HUES6 (cell line): ENCODE measurements around the gene HCFC1.
"Not testable (repeated sequence)": the region's sequence is repeated elsewhere in the genome, so short reads cannot be mapped to it uniquely, and the experiment has no call there.

Experiments used
- H3K27ac ChIP-seq: 2 replicates; pipeline ENCODE4 v1.7.0; 2013; ENCODE audit warnings: low read depth, mild to moderate bottlenecking, low read length, inconsistent platforms
- H3K27me3 ChIP-seq: 2 replicates; pipeline ENCODE4 v1.6.1; 2013; ENCODE audit warnings: low read length; ENCODE audit not compliant: control insufficient read depth, insufficient read depth
- H3K36me3 ChIP-seq: 2 replicates; pipeline ENCODE4 v1.6.1; 2013; ENCODE audit warnings: low read length; ENCODE audit not compliant: control insufficient read depth, insufficient read depth
- H3K4me1 ChIP-seq: 2 replicates; pipeline ENCODE4 v1.6.1; 2013; ENCODE audit warnings: low read length; ENCODE audit not compliant: control insufficient read depth, insufficient read depth
- H3K4me3 ChIP-seq: 2 replicates; pipeline ENCODE4 v1.5.1; 2013; ENCODE audit warnings: low read depth, low read length
- H3K9ac ChIP-seq: one replicate; pipeline ENCODE4 v1.6.1; 2013; ENCODE audit warnings: mild to moderate bottlenecking, low read length
- H3K9me3 ChIP-seq: 2 replicates; pipeline ENCODE4 v1.6.1; 2013; ENCODE audit warnings: low read depth, low read length; ENCODE audit not compliant: control insufficient read depth, insufficient read depth

HCFC1 gene

DNA sequence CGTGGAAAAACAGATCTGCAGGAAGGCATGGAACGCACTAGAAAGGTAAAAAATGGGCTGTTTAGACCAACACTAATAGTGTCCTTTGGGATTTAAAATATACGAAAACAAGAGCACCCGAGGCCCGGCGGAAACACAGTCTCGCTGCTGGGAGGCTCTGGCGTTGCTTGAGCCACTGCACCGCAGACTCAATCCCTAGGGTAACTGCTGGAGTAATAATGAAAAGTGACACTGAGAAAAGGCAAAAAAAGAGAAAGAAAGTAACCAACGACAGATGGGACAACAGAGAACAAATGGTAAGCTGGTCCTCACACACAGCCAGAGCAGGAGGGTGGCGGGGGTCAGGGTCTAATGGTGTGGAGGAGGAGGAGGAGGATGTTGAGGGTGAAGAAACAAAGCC, 32.7 kb upstream of the HCFC1 start:
- peaks cover 3% of the 10 kb centered on the region; the same call in 1 of the 2 replicates for H3K36me3 ChIP-seq
- H3K4me3 ChIP-seq = no peak overlapping the region
- H3K27me3 ChIP-seq = no peaks in the 10 kb centered on the region
- no peak overlapping the region for H3K9ac ChIP-seq
- H3K4me1 ChIP-seq = peaks cover 18% of the 10 kb centered on the region
- H3K27ac ChIP-seq = no peak overlapping the region
- peaks cover 3% of the 10 kb centered on the region; the same call in 1 of the 2 replicates for H3K9me3 ChIP-seq

DNA sequence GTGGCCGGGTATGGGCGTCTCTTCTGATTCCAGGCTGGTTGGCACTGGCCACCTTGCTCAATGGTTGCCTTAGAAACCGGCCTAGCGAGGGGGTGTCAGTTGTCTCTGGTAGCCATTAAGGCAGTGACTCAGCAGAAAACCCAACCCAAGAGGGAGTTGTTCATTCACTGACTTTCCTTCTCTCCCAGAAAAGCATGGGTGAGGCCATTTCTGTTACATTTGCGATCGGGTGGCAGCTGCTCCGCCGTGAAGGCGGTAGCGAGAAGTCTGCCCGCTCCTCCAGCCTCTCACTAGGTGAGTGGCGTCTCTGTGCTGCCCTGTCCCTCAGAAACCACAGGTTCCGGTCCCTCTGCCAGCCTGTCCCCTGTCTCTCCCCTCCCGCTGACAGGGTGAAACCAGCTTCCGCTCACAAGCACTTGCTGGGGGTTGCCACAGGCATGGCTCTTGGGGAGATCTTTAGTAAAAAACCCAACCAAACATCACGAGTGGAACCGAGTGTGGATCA, 30.6 kb upstream of the HCFC1 start:
- H3K36me3 ChIP-seq = peaks cover 3% of the 10 kb centered on the region; the same call in 1 of the 2 replicates
- H3K9me3 ChIP-seq = peaks cover 6% of the 10 kb centered on the region; the same call in 1 of the 2 replicates
- peaks cover 20% of the 10 kb centered on the region for H3K4me1 ChIP-seq
- H3K27ac ChIP-seq = peak overlapping the region; percentile 81; the same call in 1 of the 2 replicates
- H3K27me3 ChIP-seq = no peaks in the 10 kb centered on the region
- H3K4me3 ChIP-seq = no peak overlapping the region
- peak overlapping the region; percentile 79 for H3K9ac ChIP-seq

DNA sequence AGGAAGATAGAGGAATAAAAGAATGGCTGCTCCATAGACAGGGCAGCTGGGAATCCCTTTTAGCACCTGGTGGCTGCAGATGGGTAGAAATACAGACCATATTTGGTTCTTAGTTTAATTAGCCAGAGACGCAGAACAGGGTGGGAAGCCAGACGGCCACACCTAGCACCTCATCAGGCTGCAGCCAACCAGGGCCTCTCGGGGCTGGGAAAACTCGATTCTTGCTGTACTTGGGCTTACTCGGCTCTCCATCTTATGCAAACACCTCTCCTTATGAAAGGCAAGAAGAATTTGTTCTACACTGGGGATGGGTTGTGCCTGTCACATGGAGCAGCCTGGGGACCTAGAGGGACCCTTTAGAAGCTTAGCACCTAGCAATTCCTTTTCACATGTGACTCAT, 28.4 kb upstream of the HCFC1 start:
- no peak overlapping the region for H3K4me3 ChIP-seq
- H3K27ac ChIP-seq = no peak overlapping the region
- no peaks in the 10 kb centered on the region for H3K36me3 ChIP-seq
- no peaks in the 10 kb centered on the region for H3K27me3 ChIP-seq
- H3K9me3 ChIP-seq = peaks cover 8% of the 10 kb centered on the region; the same call in 1 of the 2 replicates
- peaks cover 20% of the 10 kb centered on the region for H3K4me1 ChIP-seq
- no peak overlapping the region for H3K9ac ChIP-seq

DNA sequence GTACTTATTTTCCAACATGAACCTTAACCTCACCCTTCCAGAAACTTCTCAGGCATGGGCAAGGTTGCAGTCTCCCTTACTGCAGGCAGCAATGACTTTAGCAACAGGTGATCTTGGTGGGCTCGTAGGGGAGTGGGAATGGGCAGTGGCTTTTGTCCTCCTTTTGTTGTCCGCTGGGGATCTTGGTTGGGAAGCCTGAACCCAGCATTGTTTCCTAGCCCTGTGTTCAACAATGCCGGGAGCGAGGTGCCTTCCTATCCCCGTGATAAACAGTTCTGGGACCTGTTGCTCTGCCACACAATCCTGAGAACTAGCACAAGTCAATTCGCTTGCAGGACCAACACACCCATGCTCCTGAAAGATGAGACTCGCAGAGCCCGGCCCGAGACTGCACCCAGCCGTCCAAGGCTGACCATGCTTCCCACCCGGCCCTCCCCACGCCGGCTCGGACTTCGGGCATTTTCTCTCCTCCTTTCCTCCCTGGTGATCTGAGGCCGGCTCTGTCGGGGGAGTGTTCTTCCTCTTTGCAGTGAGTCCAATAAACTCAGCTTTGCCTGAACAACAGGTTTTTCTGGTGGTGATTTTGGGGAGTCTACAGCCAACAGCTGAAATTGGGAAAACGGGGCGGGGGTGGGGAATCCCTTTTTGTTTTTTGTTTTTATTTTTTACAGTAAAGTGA, 27.9 kb upstream of the HCFC1 start:
- H3K4me3 ChIP-seq = no peak overlapping the region
- H3K4me1 ChIP-seq = peaks cover 20% of the 10 kb centered on the region
- H3K9ac ChIP-seq = peak overlapping the region; percentile 36
- no peak overlapping the region for H3K27ac ChIP-seq
- peaks cover 9% of the 10 kb centered on the region; the same call in 1 of the 2 replicates for H3K9me3 ChIP-seq
- H3K36me3 ChIP-seq = no peaks in the 10 kb centered on the region
- H3K27me3 ChIP-seq = no peaks in the 10 kb centered on the region

DNA sequence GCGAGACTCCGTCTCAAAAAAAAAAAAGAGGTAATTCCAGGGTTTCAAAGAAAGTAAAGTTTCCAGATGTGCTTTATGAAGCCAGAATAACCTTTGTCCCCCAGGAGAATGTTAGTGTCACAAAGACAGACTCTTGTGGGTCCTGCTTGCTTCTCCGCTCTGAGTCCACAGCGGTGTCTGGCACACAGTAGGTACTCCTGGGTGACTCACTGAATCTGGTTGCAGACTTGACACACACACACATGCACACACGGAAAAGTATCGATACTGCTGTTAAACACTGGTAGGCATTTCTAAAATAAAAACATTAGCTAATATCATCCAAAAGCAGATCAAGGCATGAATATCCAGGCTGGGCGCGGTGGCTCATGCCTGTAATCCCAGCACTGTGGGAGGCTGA, 23.9 kb upstream of the HCFC1 start:
- no peaks in the 10 kb centered on the region for H3K36me3 ChIP-seq
- no peak overlapping the region for H3K4me3 ChIP-seq
- peaks cover 12% of the 10 kb centered on the region; the same call in 1 of the 2 replicates for H3K9me3 ChIP-seq

DNA sequence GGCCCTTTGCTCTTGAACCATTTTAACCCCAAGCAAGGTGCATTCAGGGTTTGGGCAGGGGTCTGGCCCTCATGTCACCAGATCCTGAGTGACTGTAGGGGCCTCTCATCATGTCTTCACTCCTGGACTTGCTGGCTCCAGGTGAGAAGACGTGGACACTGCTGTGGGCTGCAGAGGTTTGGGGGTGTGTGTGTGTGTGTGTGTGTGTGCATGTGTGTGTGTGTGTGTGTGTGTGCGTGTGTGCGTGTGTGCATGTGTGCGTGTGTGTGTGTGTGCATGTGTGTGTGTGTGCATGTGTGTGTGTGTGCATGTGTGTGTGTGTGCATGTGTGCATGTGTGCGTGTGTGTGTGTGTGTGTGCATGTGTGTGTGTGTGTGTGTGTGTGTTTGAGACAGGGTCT, 22.8 kb upstream of the HCFC1 start:
- peaks cover 12% of the 10 kb centered on the region; the same call in 1 of the 2 replicates for H3K9me3 ChIP-seq
- not testable (repeated sequence) for H3K4me1 ChIP-seq, H3K27ac ChIP-seq, H3K9ac ChIP-seq, H3K4me3 ChIP-seq, H3K36me3 ChIP-seq, H3K27me3 ChIP-seq

More for the DNA sequence above, 23.9 kb upstream of the HCFC1 start:
- Histone ChIP-seq H3K27ac (no peak overlapping the region), H3K27me3 (no peaks in the 10 kb centered on the region), H3K9ac (no peak overlapping the region), H3K4me1 (peaks cover 11% of the 10 kb centered on the region; the same call in 1 of the 2 replicates)

DNA sequence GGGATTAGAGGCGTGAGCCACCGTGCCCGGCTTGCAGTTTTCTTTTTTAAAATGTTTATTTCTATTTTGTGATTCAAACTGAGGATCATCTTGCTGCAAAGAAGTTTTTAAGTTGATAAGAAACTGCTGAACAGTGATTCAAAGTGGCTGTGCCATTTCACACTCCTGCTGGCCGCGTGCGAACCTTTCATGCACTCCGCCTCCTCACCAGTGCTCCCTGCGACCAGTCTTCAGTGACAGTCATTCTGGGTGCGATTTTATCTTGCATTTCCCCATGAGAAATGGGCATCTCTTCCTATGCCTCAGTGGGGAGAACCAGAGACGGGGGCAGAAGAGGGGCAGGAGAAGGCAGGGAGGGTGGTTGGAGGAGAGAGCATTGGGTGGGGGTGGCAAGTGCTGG, 22.4 kb upstream of the HCFC1 start:
- H3K36me3 ChIP-seq = no peaks in the 10 kb centered on the region
- no peak overlapping the region for H3K4me3 ChIP-seq
- H3K9me3 ChIP-seq = peaks cover 12% of the 10 kb centered on the region; the same call in 1 of the 2 replicates
- no peaks in the 10 kb centered on the region for H3K27me3 ChIP-seq
- no peak overlapping the region for H3K9ac ChIP-seq
- no peaks in the 10 kb centered on the region for H3K4me1 ChIP-seq
- H3K27ac ChIP-seq = no peak overlapping the region

DNA sequence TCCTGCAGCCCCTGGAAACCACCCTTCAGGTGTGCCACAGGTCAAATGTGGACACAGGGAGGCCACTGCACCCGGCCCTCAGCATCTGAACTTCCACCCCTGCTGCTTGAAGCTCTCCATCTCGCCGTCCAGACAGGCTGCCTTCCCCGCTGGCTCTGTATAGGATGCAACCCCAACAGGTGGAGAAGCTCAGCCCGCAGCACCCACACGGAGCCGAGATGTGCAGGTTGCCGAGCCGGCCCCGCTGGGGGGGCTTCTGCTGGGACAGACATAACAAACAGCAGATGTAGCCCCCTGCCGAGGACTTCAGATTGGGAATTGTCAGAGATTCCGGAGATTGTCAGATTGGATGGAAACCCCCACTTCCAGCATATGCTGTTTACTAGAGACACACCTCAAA, 21.5 kb upstream of the HCFC1 start:
- no peaks in the 10 kb centered on the region for H3K4me1 ChIP-seq
- no peak overlapping the region for H3K9ac ChIP-seq
- H3K36me3 ChIP-seq = no peaks in the 10 kb centered on the region
- H3K9me3 ChIP-seq = peaks cover 12% of the 10 kb centered on the region; the same call in 1 of the 2 replicates
- H3K4me3 ChIP-seq = no peak overlapping the region
- H3K27me3 ChIP-seq = no peaks in the 10 kb centered on the region
- H3K27ac ChIP-seq = no peak overlapping the region

DNA sequence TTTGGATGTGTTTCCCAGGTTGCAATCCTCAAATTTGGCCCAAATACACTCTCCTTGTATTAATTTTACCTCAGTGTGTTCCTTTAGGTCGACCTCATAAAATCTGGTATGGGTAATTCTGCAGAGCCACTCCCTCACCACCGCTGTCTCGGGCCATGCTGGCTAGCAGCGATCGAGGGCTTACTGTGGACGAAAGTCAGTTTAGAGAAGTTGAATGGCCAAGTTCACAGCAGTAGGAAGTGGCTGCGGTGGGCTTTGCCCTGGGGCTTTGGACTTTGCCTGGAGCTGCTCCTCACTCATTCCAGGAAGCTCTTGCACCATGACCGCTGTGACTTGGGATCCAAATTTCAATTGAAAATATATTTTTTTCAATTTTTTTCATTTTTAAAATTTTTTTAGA, 20.6 kb upstream of the HCFC1 start:
- H3K9me3 ChIP-seq = peaks cover 9% of the 10 kb centered on the region; the same call in 1 of the 2 replicates
- no peaks in the 10 kb centered on the region for H3K4me1 ChIP-seq
- H3K9ac ChIP-seq = no peak overlapping the region
- no peak overlapping the region for H3K27ac ChIP-seq
- H3K36me3 ChIP-seq = no peaks in the 10 kb centered on the region
- no peak overlapping the region for H3K4me3 ChIP-seq
- no peaks in the 10 kb centered on the region for H3K27me3 ChIP-seq

DNA sequence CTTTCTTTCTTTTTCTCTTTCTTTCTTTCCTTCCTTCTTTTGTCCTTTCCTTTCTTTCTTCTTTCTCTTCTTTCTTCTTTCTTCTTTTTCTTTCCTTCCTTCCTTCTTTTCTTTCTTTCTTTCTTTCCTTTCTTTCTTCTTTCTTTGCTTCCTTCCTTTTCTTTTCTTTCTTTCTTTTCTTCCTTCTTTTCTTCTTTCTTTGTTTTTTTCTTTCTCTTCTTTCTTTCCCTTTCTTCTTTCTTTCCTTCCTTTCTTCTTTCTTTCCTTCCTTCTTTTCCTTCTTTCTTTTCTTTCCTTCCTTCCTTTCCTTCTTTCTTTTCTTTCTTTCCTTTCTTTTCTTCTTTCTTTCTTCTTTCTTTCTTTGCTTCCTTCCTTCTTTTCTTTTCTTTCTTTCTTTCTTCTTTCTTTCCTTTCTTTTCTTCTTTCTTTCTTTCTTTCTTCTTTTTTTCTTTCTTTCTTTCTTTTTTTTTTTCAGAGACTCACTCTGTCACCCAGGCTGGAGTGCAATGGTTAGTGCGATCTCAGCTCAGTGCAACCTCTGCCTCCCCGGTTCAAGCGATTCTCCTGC, 19.5 kb upstream of the HCFC1 start:
- Histone ChIP-seq H3K27me3 (no peaks in the 10 kb centered on the region), H3K27ac (no peak overlapping the region), H3K9me3 (peaks cover 9% of the 10 kb centered on the region; the same call in 1 of the 2 replicates), H3K36me3 (no peaks in the 10 kb centered on the region), H3K4me1 (no peaks in the 10 kb centered on the region), H3K4me3 (no peak overlapping the region), H3K9ac (no peak overlapping the region)

DNA sequence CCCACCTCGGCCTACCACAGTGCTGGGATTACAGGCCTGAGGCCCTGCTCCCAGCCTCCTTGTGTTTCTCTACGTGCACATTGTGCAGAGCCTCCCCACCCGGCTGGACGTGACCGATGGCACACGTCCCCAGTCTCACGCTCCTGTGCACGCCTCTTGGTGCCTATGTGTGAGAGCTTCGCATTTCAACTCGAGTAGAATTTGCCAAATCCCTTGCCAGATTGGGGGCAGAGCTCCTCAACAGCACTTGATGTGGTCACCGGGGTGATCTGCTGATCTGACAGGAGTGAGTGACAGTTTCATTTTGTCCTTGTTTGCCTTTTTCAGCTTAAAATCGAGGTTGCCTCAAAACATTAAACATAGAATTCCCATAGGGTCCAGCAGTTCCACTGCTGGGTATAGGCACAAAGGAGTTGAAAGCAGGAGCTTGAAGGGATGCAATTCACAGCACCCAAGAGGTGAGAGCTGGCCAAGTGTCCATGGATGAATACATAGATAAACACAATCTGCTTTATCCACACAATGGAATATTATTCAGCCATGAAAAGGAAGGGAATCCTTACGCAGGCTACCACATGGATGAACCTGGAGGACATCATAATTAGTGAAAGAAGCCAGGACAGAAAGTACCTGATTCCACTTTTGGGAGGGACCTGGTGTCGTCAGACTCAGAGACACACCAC, 18.5 kb upstream of the HCFC1 start:
- Histone ChIP-seq H3K4me1 (no peaks in the 10 kb centered on the region), H3K36me3 (no peaks in the 10 kb centered on the region), H3K27me3 (no peaks in the 10 kb centered on the region), H3K4me3 (no peak overlapping the region), H3K9ac (no peak overlapping the region), H3K9me3 (peaks cover 7% of the 10 kb centered on the region; the same call in 1 of the 2 replicates), H3K27ac (no peak overlapping the region)
